Fibroblast of lung (primary cell): ENCODE measurements around the gene ADAM15.

Source experiments
- EZH2 ChIP-seq: IDR thresholded peaks from 2 replicates; pipeline ENCODE4 v1.5.1; 2012; ENCODE audit warnings: low read length, control low read depth, mild to moderate bottlenecking; ENCODE audit errors: missing control alignments
- TF ChIP-seq, protein P1 (sequence below), 2 donors: IDR thresholded peaks in 1 of 2; conservative IDR thresholded peaks in 1 of 2; 1 replicate in 1 of 2; 2 replicates in 1 of 2; pipeline ENCODE4 v1.5.1; 2011 to 2012; ENCODE audit warnings: low read length in 2 of 2, control low read depth in 1 of 2, inconsistent platforms in 1 of 2, low read depth in 1 of 2, mild to moderate bottlenecking in 1 of 2

DNA sequence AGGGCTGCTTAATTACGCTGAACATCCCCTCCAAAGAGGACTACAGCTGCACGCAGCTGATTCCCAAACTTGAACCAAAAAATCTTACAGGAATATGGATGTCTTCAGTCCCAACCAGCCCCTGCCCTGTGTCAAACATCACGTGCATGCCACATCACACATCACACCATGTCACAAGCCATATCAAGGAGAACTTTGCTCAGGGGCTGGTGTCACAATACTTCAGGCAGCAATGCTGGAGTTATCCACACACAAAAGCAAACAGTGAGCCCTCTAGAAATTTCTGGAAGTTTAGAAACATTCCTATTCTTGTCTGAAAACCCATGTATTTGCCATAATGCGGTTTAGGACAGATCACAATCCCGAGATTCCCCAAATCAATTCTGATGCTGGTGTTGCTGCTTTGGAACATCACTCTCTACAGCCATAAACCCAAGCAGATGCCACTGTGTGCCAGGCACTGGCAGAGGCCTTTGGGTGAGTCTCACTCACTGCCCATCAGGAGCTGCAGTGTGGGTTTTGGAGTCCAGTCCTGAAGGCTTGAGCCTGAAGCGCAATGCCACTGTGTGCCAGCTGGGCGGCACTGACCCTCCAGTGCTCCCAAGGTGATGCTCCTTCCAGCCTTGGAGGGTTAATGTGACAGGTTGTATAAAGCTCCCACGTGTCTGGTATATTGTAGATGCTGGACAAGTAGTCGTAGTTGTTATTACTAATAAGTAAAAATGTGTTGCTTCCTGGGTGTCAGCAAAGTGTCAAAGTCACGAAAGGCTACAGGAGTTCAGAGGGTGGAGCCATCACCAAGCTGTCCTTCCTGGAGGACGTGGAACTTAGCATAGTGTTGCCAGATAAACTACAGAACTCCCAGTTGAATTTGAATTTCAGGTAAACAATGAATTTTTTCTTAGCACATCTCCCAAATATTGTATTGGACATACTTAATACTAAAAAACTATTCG lies 56.5 kb downstream of the ADAM15 start:
- TF ChIP-seq, protein P1, sequence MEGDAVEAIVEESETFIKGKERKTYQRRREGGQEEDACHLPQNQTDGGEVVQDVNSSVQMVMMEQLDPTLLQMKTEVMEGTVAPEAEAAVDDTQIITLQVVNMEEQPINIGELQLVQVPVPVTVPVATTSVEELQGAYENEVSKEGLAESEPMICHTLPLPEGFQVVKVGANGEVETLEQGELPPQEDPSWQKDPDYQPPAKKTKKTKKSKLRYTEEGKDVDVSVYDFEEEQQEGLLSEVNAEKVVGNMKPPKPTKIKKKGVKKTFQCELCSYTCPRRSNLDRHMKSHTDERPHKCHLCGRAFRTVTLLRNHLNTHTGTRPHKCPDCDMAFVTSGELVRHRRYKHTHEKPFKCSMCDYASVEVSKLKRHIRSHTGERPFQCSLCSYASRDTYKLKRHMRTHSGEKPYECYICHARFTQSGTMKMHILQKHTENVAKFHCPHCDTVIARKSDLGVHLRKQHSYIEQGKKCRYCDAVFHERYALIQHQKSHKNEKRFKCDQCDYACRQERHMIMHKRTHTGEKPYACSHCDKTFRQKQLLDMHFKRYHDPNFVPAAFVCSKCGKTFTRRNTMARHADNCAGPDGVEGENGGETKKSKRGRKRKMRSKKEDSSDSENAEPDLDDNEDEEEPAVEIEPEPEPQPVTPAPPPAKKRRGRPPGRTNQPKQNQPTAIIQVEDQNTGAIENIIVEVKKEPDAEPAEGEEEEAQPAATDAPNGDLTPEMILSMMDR (conservative IDR thresholded peaks at IDR 0.05 in 1 of 2, IDR thresholded peaks at IDR 0.05 in 1 of 2; ENCODE audit: low read depth in 1 of 2, low read length in 2 of 2) = no peak
- TF ChIP-seq EZH2 = peak; percentile 15
